Dendritic cell treated with granulocyte-macrophage colony-stimulating factor and Interleukin-4, amounts not matched to agents 40 ng/mL and 50 ng/mL, for 4 days (primary cell): ENCODE results near the gene SLC25A44.
"Not testable (repeated sequence)": the region's sequence is repeated elsewhere in the genome, so short reads cannot be mapped to it uniquely, and the experiment has no call there.

Experiments used
- H3K27ac Mint-ChIP-seq: one replicate; pipeline ENCODE4 v1.8.0; 2022; ENCODE audit warnings: mild to moderate bottlenecking, mixed read lengths
- H3K27me3 Mint-ChIP-seq: one replicate; pipeline ENCODE4 v1.8.0; 2022; ENCODE audit warnings: mild to moderate bottlenecking, mixed read lengths
- H3K36me3 Mint-ChIP-seq: one replicate; pipeline ENCODE4 v1.8.0; 2022; ENCODE audit warnings: low read depth, mixed read lengths
- H3K4me1 Mint-ChIP-seq: one replicate; pipeline ENCODE4 v1.8.0; 2022; ENCODE audit warnings: low read depth, mixed read lengths
- H3K4me3 Mint-ChIP-seq: one replicate; pipeline ENCODE4 v1.8.0; 2022; ENCODE audit warnings: mild to moderate bottlenecking, moderate library complexity, mixed read lengths
- H3K9me3 Mint-ChIP-seq: one replicate; pipeline ENCODE4 v1.8.0; 2022; ENCODE audit warnings: mixed read lengths
- intact Hi-C: fragments of 100-400 bp; cut with micrococcal nuclease; formaldehyde crosslinking; loops from one replicate; pipeline ENCODE4 v1.15.0; 2022

SLC25A44 gene

DNA sequence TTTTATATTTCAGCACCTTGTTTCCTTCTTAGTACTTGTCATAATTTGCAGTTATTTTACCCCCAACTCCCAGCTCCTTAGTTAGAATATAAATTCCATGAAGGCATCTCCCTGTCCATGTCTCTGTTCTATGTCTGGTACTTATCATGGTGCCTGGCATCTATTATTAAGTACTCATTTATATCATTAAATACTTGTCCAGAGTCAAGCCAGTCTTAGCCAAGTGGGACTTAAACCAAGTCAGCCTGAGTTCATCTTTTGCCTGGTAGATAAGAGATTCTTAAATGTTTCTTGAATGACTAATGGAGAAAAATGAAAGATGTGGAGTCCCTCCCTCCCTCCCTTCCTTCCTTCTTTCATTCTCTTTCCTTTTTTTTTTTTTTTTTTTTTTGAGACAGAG, 9.4 kb downstream of the SLC25A44 start:
- H3K36me3 Mint-ChIP-seq, result peaks cover 67% of the 10 kb centered on the region
- no peaks in the 10 kb centered on the region for H3K4me1 Mint-ChIP-seq
- intact Hi-C loops, result no loop called here
- H3K27me3 Mint-ChIP-seq, result no peaks in the 10 kb centered on the region
- no peaks in the 10 kb centered on the region for H3K9me3 Mint-ChIP-seq
- H3K4me3 Mint-ChIP-seq, result no peak overlapping the region
- H3K27ac Mint-ChIP-seq, result no peak overlapping the region

DNA sequence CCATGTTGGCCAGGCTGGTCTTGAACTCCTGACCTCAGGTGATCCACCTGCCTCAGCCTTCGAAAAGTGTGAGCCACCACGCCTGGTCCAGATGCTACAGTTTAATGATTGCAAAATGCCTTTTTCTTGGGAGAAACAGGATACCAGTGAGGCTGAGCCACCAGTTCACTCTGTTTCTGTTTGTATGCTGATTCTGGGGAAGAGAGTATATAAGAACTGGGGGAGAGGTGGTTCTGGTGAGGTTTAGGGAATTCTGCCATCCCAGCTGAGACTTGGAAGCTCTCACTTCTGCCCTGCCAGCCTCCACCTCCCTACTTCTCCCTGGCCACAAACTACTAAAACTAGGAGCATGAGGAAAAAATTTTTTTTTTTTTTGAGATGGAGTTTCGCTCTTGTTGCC, 10.8 kb downstream of the SLC25A44 start:
- no peaks in the 10 kb centered on the region for H3K9me3 Mint-ChIP-seq
- no peak overlapping the region for H3K27ac Mint-ChIP-seq
- intact Hi-C loops, result no loop called here
- no peaks in the 10 kb centered on the region for H3K27me3 Mint-ChIP-seq
- no peak overlapping the region for H3K4me3 Mint-ChIP-seq
- peaks cover 71% of the 10 kb centered on the region for H3K36me3 Mint-ChIP-seq
- H3K4me1 Mint-ChIP-seq, result peaks cover 7% of the 10 kb centered on the region

DNA sequence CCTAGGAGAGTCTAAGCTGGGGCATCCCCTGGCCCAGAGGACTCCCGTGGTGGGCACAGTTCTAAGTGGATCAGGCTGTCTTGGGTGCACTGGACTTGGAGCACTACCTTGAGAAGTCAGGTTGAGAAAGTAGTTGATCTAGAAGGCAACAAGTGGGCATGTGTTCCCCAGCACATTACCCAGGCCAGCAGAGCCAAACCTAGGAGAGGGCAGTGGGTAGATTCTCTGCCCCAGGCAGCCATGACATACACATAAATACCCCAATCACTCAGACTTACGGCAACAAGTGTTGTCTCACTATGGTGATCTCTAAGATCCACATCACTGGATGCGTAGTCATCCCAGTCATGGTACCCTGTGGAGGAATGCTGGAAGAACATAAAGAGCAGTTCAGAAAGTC, 17.3 kb downstream of the SLC25A44 start:
- Mint-ChIP-seq H3K4me3 (no peak overlapping the region), H3K27me3 (no peaks in the 10 kb centered on the region), H3K36me3 (peaks cover 86% of the 10 kb centered on the region), H3K9me3 (no peaks in the 10 kb centered on the region), H3K4me1 (peaks cover 25% of the 10 kb centered on the region), H3K27ac (peak overlapping the region; percentile 12)
- intact Hi-C loops, result no loop called here

DNA sequence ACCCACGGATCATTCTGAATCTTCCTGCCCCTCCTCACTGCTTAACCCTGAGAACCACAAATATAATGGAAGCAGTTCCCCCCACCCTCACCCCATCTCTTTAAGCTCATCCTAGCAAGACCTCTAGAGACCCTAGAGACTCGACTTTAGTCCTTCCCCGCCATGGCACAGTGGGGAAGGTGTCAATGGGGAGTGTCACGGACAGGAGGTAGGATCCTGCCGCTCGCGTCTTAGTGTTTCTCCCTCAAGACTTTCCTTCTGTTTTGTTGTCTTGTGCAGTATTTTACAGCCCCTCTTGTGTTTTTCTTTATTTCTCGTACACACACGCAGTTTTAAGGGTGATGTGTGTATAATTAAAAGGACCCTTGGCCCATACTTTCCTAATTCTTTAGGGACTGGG, 18.2 kb downstream of the SLC25A44 start:
- no peaks in the 10 kb centered on the region for H3K27me3 Mint-ChIP-seq

DNA sequence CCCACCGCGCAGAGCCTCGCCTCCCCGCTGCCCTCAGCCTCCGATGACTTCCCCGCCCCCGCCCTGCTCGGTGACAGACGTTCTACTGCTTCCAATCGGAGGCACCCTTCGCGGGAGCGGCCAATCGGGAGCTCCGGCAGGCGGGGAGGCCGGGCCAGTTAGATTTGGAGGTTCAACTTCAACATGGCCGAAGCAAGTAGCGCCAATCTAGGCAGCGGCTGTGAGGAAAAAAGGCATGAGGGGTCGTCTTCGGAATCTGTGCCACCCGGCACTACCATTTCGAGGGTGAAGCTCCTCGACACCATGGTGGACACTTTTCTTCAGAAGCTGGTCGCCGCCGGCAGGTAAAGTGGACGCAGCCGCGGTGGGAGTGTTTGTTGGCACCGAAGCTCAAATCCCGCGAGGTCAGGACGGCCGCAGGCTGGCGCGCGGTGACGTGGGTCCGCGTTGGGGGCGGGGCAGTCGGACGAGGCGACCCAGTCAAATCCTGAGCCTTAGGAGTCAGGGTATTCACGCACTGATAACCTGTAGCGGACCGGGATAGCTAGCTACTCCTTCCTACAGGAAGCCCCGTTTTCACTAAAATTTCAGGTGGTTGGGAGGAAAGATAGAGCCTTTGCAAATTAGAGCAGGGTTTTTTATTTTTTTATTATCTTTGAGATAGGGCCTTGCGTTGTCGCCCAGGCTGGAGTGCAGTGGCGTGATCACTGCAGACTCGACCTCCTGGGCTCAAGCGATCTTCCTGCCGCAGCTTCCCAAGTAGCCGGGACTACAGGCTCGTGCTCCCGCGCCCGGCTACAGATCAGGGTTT, 19.1 kb downstream of the SLC25A44 start, which contains the start of gene PMF1:
TSS of gene PMF1 (plus strand) at position 175 of the 811 bp plus-strand sequence. CDS start at position 184, 9 bp downstream.
- Mint-ChIP-seq H3K27ac (peak within 1 kb of the TSS; percentile 98), H3K36me3 (peaks cover 68% of the 10 kb centered on the region), H3K4me3 (peak within 1 kb of the TSS; percentile 90), H3K9me3 (no peaks in the 10 kb centered on the region), H3K27me3 (no peaks in the 10 kb centered on the region), H3K4me1 (peaks cover 33% of the 10 kb centered on the region)
- intact Hi-C loops, result loop anchor here (2.0 kb wide), 1 partner anchor 20 kb away; no protein-coding TSS in a partner anchor

More for the DNA sequence above, 18.2 kb downstream of the SLC25A44 start:
- H3K27ac Mint-ChIP-seq, result peak overlapping the region; percentile 98
- H3K4me3 Mint-ChIP-seq, result peak overlapping the region; percentile 90
- H3K36me3 Mint-ChIP-seq, result peaks cover 77% of the 10 kb centered on the region
- H3K4me1 Mint-ChIP-seq, result peaks cover 25% of the 10 kb centered on the region
- no peaks in the 10 kb centered on the region for H3K9me3 Mint-ChIP-seq
- intact Hi-C loops, result loop anchor here (2.0 kb wide), 1 partner anchor 19 kb away; no protein-coding TSS in a partner anchor

DNA sequence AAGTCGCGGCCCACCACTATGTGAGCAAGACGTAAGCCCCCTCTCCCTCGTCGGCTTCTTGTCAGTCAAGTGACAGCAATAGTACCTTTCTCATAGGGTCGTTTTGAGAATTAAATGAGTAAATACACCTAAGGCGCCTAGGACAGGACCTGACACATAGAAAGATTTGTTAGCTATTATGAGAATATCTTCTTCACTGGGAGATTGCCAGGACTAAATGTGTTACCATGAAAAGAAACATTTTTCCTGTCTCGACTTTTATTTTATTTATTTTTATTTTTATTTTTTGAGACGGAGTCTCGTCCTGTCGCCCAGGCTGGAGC, 19.7 kb downstream of the SLC25A44 start:
- peaks cover 38% of the 10 kb centered on the region for H3K4me1 Mint-ChIP-seq

DNA sequence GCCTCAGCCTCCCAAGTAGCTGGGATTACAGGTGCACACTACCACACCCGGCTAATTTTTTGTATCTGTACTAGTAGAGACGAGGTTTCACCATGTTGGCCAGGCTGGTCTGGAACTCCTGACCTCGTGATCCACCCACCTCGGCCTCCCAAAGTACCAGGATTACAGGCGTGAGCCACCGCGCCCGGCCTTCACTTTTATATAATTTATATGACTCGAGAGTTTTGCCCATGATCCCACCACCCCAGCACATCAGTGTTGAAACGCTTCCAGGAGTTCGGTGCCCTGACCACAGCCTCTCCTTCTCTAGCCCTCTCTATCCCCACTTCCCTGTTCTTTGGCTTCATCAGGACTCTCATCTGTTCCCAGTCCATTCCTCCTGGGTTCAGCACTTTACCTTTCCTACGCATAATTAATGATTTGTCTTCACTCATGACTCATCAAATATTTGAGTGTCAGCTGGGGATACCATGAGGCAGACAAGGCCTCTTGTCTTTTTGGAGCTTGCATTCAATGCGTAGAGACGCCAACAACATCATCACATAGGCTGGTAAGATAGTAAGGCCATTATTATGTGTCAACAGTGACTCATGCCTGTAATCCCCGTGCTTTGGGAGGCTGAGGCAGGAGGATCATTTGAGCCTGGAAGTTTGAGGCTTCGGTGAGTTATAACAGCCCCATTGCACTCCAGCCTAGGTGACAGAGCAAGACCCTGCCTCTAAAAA, 20.3 kb downstream of the SLC25A44 start:
- Mint-ChIP-seq H3K4me3 (peak overlapping the region; percentile 70), H3K36me3 (peaks cover 56% of the 10 kb centered on the region), H3K9me3 (no peaks in the 10 kb centered on the region), H3K27ac (peak overlapping the region; percentile 98), H3K27me3 (no peaks in the 10 kb centered on the region), H3K4me1 (peaks cover 36% of the 10 kb centered on the region)
- intact Hi-C loops, result no loop called here

More for the DNA sequence above, 19.7 kb downstream of the SLC25A44 start:
- peaks cover 62% of the 10 kb centered on the region for H3K36me3 Mint-ChIP-seq
- no peaks in the 10 kb centered on the region for H3K9me3 Mint-ChIP-seq
- peak overlapping the region; percentile 90 for H3K4me3 Mint-ChIP-seq
- peak overlapping the region; percentile 98 for H3K27ac Mint-ChIP-seq
- intact Hi-C loops, result loop anchor here (2.0 kb wide), 1 partner anchor 21 kb away; no protein-coding TSS in a partner anchor
- H3K27me3 Mint-ChIP-seq, result no peaks in the 10 kb centered on the region

DNA sequence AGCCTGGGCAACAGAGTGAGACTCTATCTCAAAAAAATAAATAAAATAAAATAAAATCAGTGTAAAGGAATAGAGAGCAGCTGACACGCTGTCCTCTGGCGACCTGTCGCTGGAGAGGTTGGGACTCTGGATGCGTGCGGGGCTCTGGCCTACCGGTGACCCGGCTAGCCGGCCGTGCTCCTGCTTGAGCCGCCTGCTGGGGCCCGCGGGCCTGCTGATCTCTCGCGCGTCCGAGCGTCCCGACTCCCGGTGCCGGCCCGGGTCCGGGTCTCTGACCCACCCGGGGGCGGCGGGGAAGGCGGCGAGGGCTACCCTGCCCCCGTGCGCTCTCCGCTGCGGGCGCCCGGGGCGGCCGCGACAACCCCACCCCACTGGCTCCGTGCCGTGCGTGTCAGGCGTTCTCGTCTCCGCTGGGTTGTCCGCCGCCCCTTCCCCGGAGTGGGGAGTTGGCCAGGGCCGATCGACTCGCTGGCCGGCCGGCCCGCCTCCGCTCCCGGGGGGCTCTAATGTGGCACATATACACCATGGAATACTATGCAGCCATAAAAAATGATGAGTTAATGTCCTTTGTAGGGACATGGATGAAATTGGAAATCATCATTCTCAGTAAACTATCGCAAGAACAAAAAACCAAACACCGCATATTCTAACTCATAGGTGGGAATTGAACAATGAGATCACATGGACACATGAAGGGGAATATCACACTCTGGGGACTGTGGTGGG, 22.6 kb downstream of the SLC25A44 start:
- H3K4me1 Mint-ChIP-seq, result peaks cover 37% of the 10 kb centered on the region
- H3K27ac Mint-ChIP-seq, result peak overlapping the region; percentile 25
- H3K4me3 Mint-ChIP-seq, intact Hi-C loops, H3K27me3 Mint-ChIP-seq, H3K9me3 Mint-ChIP-seq: not testable (repeated sequence)
- H3K36me3 Mint-ChIP-seq, result peaks cover 48% of the 10 kb centered on the region

DNA sequence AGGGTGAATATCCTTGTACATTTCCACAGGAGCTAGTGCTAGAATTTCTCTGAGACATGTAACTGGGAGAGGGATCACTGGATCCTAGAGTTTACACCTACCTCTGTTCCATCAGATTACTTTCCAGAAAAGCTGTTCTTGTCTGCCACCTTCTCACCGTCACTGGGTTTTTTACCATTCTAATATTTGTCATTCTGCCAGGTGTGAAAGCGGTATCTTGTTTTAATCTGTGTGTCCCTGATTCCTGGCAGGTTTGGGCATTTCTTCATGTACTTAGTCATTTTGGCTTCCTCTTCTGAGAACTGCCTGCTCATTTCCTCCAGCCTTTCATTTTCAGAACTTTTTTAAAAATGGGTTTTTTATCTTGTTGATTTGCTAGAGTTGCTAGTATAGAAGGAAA, 24.0 kb downstream of the SLC25A44 start:
- Mint-ChIP-seq H3K27ac (peak overlapping the region; percentile 77), H3K9me3 (no peaks in the 10 kb centered on the region), H3K27me3 (no peaks in the 10 kb centered on the region), H3K4me3 (peak overlapping the region; percentile 25), H3K36me3 (peaks cover 50% of the 10 kb centered on the region), H3K4me1 (peaks cover 26% of the 10 kb centered on the region)
- intact Hi-C loops, result no loop called here

DNA sequence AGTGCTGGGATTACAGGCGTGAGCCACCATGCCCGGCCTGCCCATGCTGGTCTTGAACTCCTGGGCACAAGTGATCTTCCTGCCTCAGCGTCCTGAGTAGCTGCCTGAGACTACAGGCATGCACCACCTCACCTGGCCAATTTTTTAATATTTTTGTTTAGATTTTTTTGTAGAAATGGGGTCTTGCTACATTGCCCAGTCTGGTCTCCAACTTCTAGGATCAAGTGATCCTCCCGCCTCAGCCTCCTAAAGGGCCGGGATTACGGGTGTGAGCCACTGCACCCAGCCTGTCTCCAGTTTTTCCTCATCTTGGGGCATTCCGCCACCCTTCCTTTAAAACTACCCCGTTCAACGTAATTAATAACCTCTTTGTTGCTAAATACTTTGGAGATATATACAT, 26.3 kb downstream of the SLC25A44 start:
- no peak overlapping the region for H3K4me3 Mint-ChIP-seq
- H3K27ac Mint-ChIP-seq, result no peak overlapping the region
- no peaks in the 10 kb centered on the region for H3K27me3 Mint-ChIP-seq
- peaks cover 19% of the 10 kb centered on the region for H3K4me1 Mint-ChIP-seq
- H3K36me3 Mint-ChIP-seq, result peaks cover 50% of the 10 kb centered on the region
- intact Hi-C loops, result no loop called here
- no peaks in the 10 kb centered on the region for H3K9me3 Mint-ChIP-seq

DNA sequence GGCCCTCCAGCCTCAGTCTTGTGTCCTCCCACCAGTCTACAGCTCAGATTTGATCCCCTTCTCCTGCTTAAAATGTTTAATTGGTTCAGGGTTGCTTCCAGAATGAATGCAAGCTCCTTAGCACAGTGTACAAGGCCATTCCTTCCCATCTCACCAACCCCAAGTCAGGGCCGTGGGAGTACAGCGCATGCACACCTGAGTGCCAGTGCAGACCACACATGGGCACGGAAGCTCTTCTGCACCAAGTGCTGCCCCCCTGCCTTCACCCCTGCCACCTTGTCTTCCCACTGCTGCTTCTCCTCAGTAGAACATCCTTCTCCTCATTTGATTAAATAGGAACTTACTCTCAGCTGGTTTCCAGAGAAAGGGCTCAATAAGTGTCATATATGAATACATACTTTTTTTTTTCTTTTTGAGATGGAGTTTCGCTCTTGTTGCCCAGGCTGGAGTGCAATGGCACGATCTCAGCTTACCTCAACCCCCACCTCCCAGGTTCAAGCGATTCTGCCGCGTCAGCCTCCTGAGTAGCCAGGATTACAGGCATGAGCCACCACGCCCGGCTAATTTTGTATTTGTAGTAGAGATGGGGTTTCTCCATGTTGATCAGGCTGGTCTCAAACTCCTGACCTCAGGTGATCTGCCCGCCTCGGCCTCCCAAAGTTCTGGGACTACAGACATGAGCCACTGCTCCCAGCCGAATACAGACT, 28.2 kb downstream of the SLC25A44 start:
- Mint-ChIP-seq H3K4me1 (peaks cover 19% of the 10 kb centered on the region), H3K4me3 (no peak overlapping the region), H3K9me3 (no peaks in the 10 kb centered on the region), H3K27ac (no peak overlapping the region), H3K36me3 (peaks cover 60% of the 10 kb centered on the region), H3K27me3 (no peaks in the 10 kb centered on the region)
- intact Hi-C loops, result no loop called here

DNA sequence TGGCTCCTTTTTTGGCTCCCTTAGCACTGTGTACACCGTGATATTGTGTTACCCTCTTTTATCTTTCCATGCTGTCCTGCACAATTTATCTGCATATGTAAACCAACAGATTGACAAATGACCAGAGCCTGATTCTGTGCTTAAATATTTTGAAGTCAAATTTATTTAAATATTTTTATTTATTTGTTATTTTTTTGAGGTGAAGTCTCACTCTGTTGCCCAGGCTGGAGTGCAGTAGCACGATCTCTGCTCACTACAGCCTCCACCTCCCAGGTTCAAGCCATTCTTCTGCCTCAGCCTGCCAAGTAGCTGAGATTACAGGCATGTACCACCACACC, 31.7 kb downstream of the SLC25A44 start:
- H3K4me1 Mint-ChIP-seq, result peaks cover 22% of the 10 kb centered on the region
- H3K36me3 Mint-ChIP-seq, result peaks cover 84% of the 10 kb centered on the region
- intact Hi-C loops, result loop anchor here (1.0 to 5.0 kb wide), 2 partner anchors 79 to 133 kb away; no protein-coding TSS in a partner anchor
- H3K27me3 Mint-ChIP-seq, result no peaks in the 10 kb centered on the region
- H3K27ac Mint-ChIP-seq, result no peak overlapping the region
- no peaks in the 10 kb centered on the region for H3K9me3 Mint-ChIP-seq
- H3K4me3 Mint-ChIP-seq, result no peak overlapping the region

DNA sequence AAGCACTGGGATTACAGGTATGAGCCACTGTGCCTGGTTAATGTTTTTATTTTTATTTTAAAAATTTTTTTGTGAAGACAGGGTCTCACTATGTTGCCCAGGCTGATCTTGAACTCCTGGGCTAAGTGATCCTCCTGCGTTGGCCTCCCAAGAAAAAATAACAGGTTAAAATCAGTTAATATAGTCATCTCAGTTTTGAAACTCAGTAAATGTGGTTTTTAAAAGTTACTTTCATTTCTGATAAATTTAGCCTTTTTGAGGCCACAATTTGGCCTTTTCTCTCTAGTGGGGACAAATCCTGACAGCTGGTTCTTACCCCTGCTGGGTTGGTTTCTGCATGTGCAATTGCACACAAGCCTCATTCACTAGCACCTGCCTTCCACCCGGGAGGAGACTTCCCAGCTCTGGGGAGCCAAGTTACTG, 32.2 kb downstream of the SLC25A44 start:
- Mint-ChIP-seq H3K36me3 (peaks cover 80% of the 10 kb centered on the region), H3K4me1 (peaks cover 22% of the 10 kb centered on the region)

More for the DNA sequence above, 32.2 kb downstream of the SLC25A44 start:
- no peak overlapping the region for H3K27ac Mint-ChIP-seq
- no peaks in the 10 kb centered on the region for H3K9me3 Mint-ChIP-seq
- H3K27me3 Mint-ChIP-seq, result no peaks in the 10 kb centered on the region
- no peak overlapping the region for H3K4me3 Mint-ChIP-seq
- intact Hi-C loops, result loop anchor here (5.0 kb wide), 1 partner anchor 134 kb away; no protein-coding TSS in a partner anchor
